ENCODE data around the gene POLE2.
"Not testable (repeated sequence)": the region's sequence is repeated elsewhere in the genome, so short reads cannot be mapped to it uniquely, and the experiment has no call there.

DNA sequence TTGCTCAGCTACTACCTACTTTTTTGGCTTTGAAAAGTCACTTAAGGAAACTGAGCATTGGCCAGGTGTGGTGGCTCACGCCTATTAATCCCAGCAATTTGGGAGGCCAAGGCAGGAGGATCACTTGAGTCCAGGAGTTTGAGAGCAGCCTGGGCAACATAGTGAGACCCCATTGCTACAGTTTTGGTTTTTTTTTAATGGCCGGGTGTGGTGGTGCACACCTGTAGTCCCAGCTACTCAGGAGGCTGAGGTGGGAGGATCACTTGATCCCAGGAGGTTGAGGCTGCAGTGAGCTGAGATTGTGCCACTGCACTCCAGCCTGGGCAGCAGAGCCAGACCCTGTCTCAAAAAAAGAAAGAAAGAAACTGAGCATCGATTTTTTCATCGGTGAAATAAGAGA is 47.7 kb upstream of the POLE2 start:
- not testable (repeated sequence) for TF ChIP-seq POLR2A (IDR thresholded peaks at IDR 0.05; ENCODE audit: low read length); GATA1 (IDR thresholded peaks at IDR 0.05; ENCODE audit: low read depth, low read length)
